ENCODE data around the gene CA10. TPM values are rescaled to one million over a fixed set of nuclear protein-coding genes. Genes with fewer than 3 reads are reported as not detected.

CA10 gene
- total and polyA plus RNA-seq, 2 donors = 0.24 to 2.2 TPM

- no peak for DNase-seq (ENCODE audit: extremely low spot score)
Measured at GRCh38 chr17:51901242-51901641, 257.3 kb downstream of the CA10 start.

GRCh38 chr17:51891936-51892335, 266.6 kb downstream of the CA10 start:
- H3K27ac ChIP-seq (ENCODE audit: low read depth) = no peak overlapping the region
- H3K36me3 ChIP-seq (ENCODE audit: insufficient read depth) = no peaks in the 10 kb centered on the region
- no peaks in the 10 kb centered on the region for H3K4me1 ChIP-seq (ENCODE audit: insufficient read depth)
- no peak for DNase-seq (ENCODE audit: extremely low spot score)
- no peak overlapping the region for H3K4me3 ChIP-seq (ENCODE audit: low read depth, low read length)
- 90% methylated on average over 2 of the region's 2 CpGs for WGBS

More at GRCh38 chr17:51901242-51901641, 257.3 kb downstream of the CA10 start:
- H3K27ac ChIP-seq (ENCODE audit: low read depth) = no peak overlapping the region
- H3K4me3 ChIP-seq (ENCODE audit: low read depth, low read length) = no peak overlapping the region
- 64% methylated on average over 1 of the region's 1 CpG for WGBS
- no peaks in the 10 kb centered on the region for H3K36me3 ChIP-seq (ENCODE audit: insufficient read depth)
- peaks cover 1% of the 10 kb centered on the region for H3K4me1 ChIP-seq (ENCODE audit: insufficient read depth)

GRCh38 chr17:51890710-51891109, 267.8 kb downstream of the CA10 start:
- Histone ChIP-seq H3K27ac (ENCODE audit: low read depth) (no peak overlapping the region), H3K4me3 (ENCODE audit: low read depth, low read length) (no peak overlapping the region), H3K4me1 (ENCODE audit: insufficient read depth) (no peaks in the 10 kb centered on the region), H3K36me3 (ENCODE audit: insufficient read depth) (no peaks in the 10 kb centered on the region)
- DNase-seq (ENCODE audit: extremely low spot score) = no peak
- 92% methylated on average over 1 of the region's 1 CpG for WGBS

GRCh38 chr17:51888816-51889215, 269.7 kb downstream of the CA10 start:
- Histone ChIP-seq H3K27ac (ENCODE audit: low read depth) (no peak overlapping the region), H3K4me1 (ENCODE audit: insufficient read depth) (no peaks in the 10 kb centered on the region), H3K4me3 (ENCODE audit: low read depth, low read length) (no peak overlapping the region), H3K36me3 (ENCODE audit: insufficient read depth) (no peaks in the 10 kb centered on the region)
- WGBS = 86% methylated on average over 2 of the region's 2 CpGs
- DNase-seq (ENCODE audit: extremely low spot score) = no peak

- Histone ChIP-seq H3K4me1 (ENCODE audit: insufficient read depth) (no peaks in the 10 kb centered on the region), H3K36me3 (ENCODE audit: insufficient read depth) (no peaks in the 10 kb centered on the region), H3K4me3 (ENCODE audit: low read depth, low read length) (no peak overlapping the region), H3K27ac (ENCODE audit: low read depth) (no peak overlapping the region)
- DNase-seq (ENCODE audit: extremely low spot score) = no peak
Measured at GRCh38 chr17:51876986-51877385, 281.5 kb downstream of the CA10 start.

GRCh38 chr17:51873302-51873701, 285.2 kb downstream of the CA10 start:
- Histone ChIP-seq H3K4me3 (ENCODE audit: low read depth, low read length) (no peak overlapping the region), H3K4me1 (ENCODE audit: insufficient read depth) (no peaks in the 10 kb centered on the region), H3K36me3 (ENCODE audit: insufficient read depth) (no peaks in the 10 kb centered on the region), H3K27ac (ENCODE audit: low read depth) (no peak overlapping the region)
- no peak for DNase-seq (ENCODE audit: extremely low spot score)
- 38% methylated on average over 3 of the region's 3 CpGs for WGBS

GRCh38 chr17:51869387-51869786, 289.1 kb downstream of the CA10 start:
- H3K36me3 ChIP-seq (ENCODE audit: insufficient read depth) = no peaks in the 10 kb centered on the region
- WGBS = 6% methylated on average over 2 of the region's 2 CpGs
- no peak overlapping the region for H3K4me3 ChIP-seq (ENCODE audit: low read depth, low read length)
- no peaks in the 10 kb centered on the region for H3K4me1 ChIP-seq (ENCODE audit: insufficient read depth)
- no peak for DNase-seq (ENCODE audit: extremely low spot score)
- H3K27ac ChIP-seq (ENCODE audit: low read depth) = no peak overlapping the region

GRCh38 chr17:51860954-51861561, 297.5 kb downstream of the CA10 start:
- 11% methylated on average over 5 of the region's 5 CpGs for WGBS
- no peak for DNase-seq (ENCODE audit: extremely low spot score)
- no peak overlapping the region for H3K4me3 ChIP-seq (ENCODE audit: low read depth, low read length)
- H3K4me1 ChIP-seq (ENCODE audit: insufficient read depth) = no peaks in the 10 kb centered on the region
- H3K27ac ChIP-seq (ENCODE audit: low read depth) = no peak overlapping the region
- no peaks in the 10 kb centered on the region for H3K36me3 ChIP-seq (ENCODE audit: insufficient read depth)

- no peak overlapping the region for H3K4me3 ChIP-seq (ENCODE audit: low read depth, low read length)
- no peaks in the 10 kb centered on the region for H3K4me1 ChIP-seq (ENCODE audit: insufficient read depth)
- 80% methylated on average over 6 of the region's 6 CpGs for WGBS
- no peak overlapping the region for H3K27ac ChIP-seq (ENCODE audit: low read depth)
- no peaks in the 10 kb centered on the region for H3K36me3 ChIP-seq (ENCODE audit: insufficient read depth)
- no peak for DNase-seq (ENCODE audit: extremely low spot score)
Measured at GRCh38 chr17:51857052-51857597, 301.4 kb downstream of the CA10 start.

GRCh38 chr17:51855806-51856205, 302.7 kb downstream of the CA10 start:
- 88% methylated on average over 3 of the region's 3 CpGs for WGBS
- no peak overlapping the region for H3K27ac ChIP-seq (ENCODE audit: low read depth)
- DNase-seq (ENCODE audit: extremely low spot score) = no peak
- no peak overlapping the region for H3K4me3 ChIP-seq (ENCODE audit: low read depth, low read length)
- no peaks in the 10 kb centered on the region for H3K4me1 ChIP-seq (ENCODE audit: insufficient read depth)
- no peaks in the 10 kb centered on the region for H3K36me3 ChIP-seq (ENCODE audit: insufficient read depth)

GRCh38 chr17:51853857-51854256, 304.7 kb downstream of the CA10 start:
- H3K4me3 ChIP-seq (ENCODE audit: low read depth, low read length) = no peak overlapping the region
- H3K27ac ChIP-seq (ENCODE audit: low read depth) = no peak overlapping the region
- 62% methylated on average over 5 of the region's 5 CpGs for WGBS

GRCh38 chr17:51852603-51853002, 305.9 kb downstream of the CA10 start:
- Histone ChIP-seq H3K4me1 (ENCODE audit: insufficient read depth) (no peaks in the 10 kb centered on the region), H3K36me3 (ENCODE audit: insufficient read depth) (no peaks in the 10 kb centered on the region), H3K27ac (ENCODE audit: low read depth) (no peak overlapping the region), H3K4me3 (ENCODE audit: low read depth, low read length) (no peak overlapping the region)
- DNase-seq (ENCODE audit: extremely low spot score) = no peak

More at GRCh38 chr17:51853857-51854256, 304.7 kb downstream of the CA10 start:
- H3K36me3 ChIP-seq (ENCODE audit: insufficient read depth) = no peaks in the 10 kb centered on the region
- DNase-seq (ENCODE audit: extremely low spot score) = no peak
- no peaks in the 10 kb centered on the region for H3K4me1 ChIP-seq (ENCODE audit: insufficient read depth)

GRCh38 chr17:51850201-51850600, 308.3 kb downstream of the CA10 start:
- no peak overlapping the region for H3K4me3 ChIP-seq (ENCODE audit: low read depth, low read length)
- DNase-seq (ENCODE audit: extremely low spot score) = no peak
- no peaks in the 10 kb centered on the region for H3K36me3 ChIP-seq (ENCODE audit: insufficient read depth)
- no peak overlapping the region for H3K27ac ChIP-seq (ENCODE audit: low read depth)
- 57% methylated on average over 3 of the region's 3 CpGs for WGBS
- no peaks in the 10 kb centered on the region for H3K4me1 ChIP-seq (ENCODE audit: insufficient read depth)

GRCh38 chr17:51848451-51848850, 310.1 kb downstream of the CA10 start:
- Histone ChIP-seq H3K27ac (ENCODE audit: low read depth) (no peak overlapping the region), H3K36me3 (ENCODE audit: insufficient read depth) (no peaks in the 10 kb centered on the region), H3K4me1 (ENCODE audit: insufficient read depth) (no peaks in the 10 kb centered on the region), H3K4me3 (ENCODE audit: low read depth, low read length) (no peak overlapping the region)
- DNase-seq (ENCODE audit: extremely low spot score) = no peak
- whole genome bisulfite sequencing = 80% methylated on average over 3 of the region's 3 CpGs

- no peak overlapping the region for H3K4me3 ChIP-seq (ENCODE audit: low read depth, low read length)
- H3K27ac ChIP-seq (ENCODE audit: low read depth) = no peak overlapping the region
- no peaks in the 10 kb centered on the region for H3K4me1 ChIP-seq (ENCODE audit: insufficient read depth)
- DNase-seq (ENCODE audit: extremely low spot score) = no peak
- no peaks in the 10 kb centered on the region for H3K36me3 ChIP-seq (ENCODE audit: insufficient read depth)
- 73% methylated on average over 4 of the region's 4 CpGs for WGBS
Measured at GRCh38 chr17:51846566-51846965, 311.9 kb downstream of the CA10 start.

All from urinary bladder (tissue), 4 donors.